ENCODE results near the gene NT5DC1.

Gene NT5DC1

GRCh38 chr6:116100419-116101301, at the start of gene NT5DC1:
Gene NT5DC1, plus strand, starts transcription at chr6:116100853. Its CDS starts 78 bp downstream, at chr6:116100931.
- peak; percentile 72 to 75 for DNase-seq

- DNase-seq: no peak
Observed at GRCh38 chr6:116051244-116051643, 49.4 kb upstream of the NT5DC1 start.

- no peak for DNase-seq
Observed at GRCh38 chr6:116055513-116055912, 45.1 kb upstream of the NT5DC1 start.

GRCh38 chr6:116057766-116058165, 42.9 kb upstream of the NT5DC1 start:
- DNase-seq: no peak

- DNase-seq: no peak
Observed at GRCh38 chr6:116059713-116060571, 40.7 kb upstream of the NT5DC1 start.

GRCh38 chr6:116060572-116061283, 39.9 kb upstream of the NT5DC1 start, which contains the start of gene FRK:
Gene FRK, minus strand, starts transcription at chr6:116060891. Its CDS starts 580 bp downstream, at chr6:116060311.
- DNase-seq: no peak

- no peak for DNase-seq
Observed at GRCh38 chr6:116062496-116062895, 38.2 kb upstream of the NT5DC1 start.

GRCh38 chr6:116064666-116065065, 36.0 kb upstream of the NT5DC1 start:
- DNase-seq: no peak

GRCh38 chr6:116066789-116067188, 33.9 kb upstream of the NT5DC1 start:
- no peak for DNase-seq

GRCh38 chr6:116070101-116070500, 30.6 kb upstream of the NT5DC1 start:
- DNase-seq: no peak

GRCh38 chr6:116070616-116071389, 29.9 kb upstream of the NT5DC1 start:
- DNase-seq: no peak

- peak in 1 of 2 experiments; percentile 8 for DNase-seq
Observed at GRCh38 chr6:116072368-116072767, 28.3 kb upstream of the NT5DC1 start.

- DNase-seq: no peak
Observed at GRCh38 chr6:116073765-116074440, 26.8 kb upstream of the NT5DC1 start.

- no peak for DNase-seq
Observed at GRCh38 chr6:116074732-116075390, 25.8 kb upstream of the NT5DC1 start.

GRCh38 chr6:116078522-116078921, 22.1 kb upstream of the NT5DC1 start:
- no peak for DNase-seq

GRCh38 chr6:116078945-116079344, 21.7 kb upstream of the NT5DC1 start:
- DNase-seq: no peak

GRCh38 chr6:116083052-116083451, 17.6 kb upstream of the NT5DC1 start:
- DNase-seq: no peak

GRCh38 chr6:116084284-116084683, 16.4 kb upstream of the NT5DC1 start:
- DNase-seq: no peak

- DNase-seq: no peak
Observed at GRCh38 chr6:116087437-116088027, 13.1 kb upstream of the NT5DC1 start.

GRCh38 chr6:116088946-116089345, 11.7 kb upstream of the NT5DC1 start:
- DNase-seq: no peak

- DNase-seq: no peak
Observed at GRCh38 chr6:116090251-116090650, 10.4 kb upstream of the NT5DC1 start.

All from NCI-H1930 (cell line).